Upper lobe of right lung (tissue), 1 donor: Measurements from ENCODE around the gene KLHL26. TPM values are rescaled to one million over a fixed set of nuclear protein-coding genes. Genes with fewer than 3 reads are reported as not detected.
A peak's percentile ranks its signal among the peaks of the same experiment; 100 is the strongest.

Experiments used
- ATAC-seq: fragments of 200-7000 bp; cut with Tn5 transposase; one replicate; pipeline ENCODE4 v1.9.1; 2020; ENCODE audit warnings: mild to moderate bottlenecking, moderate library complexity
- DNase-seq: peaks from one replicate; pipeline ENCODE4 v3.0.0-alpha.2; 2020
- H3K27ac ChIP-seq: fragments of 200-600 bp; one replicate; pipeline ENCODE4 v1.8.0; 2022
- H3K27me3 ChIP-seq: fragments of 200-600 bp; one replicate; pipeline ENCODE4 v1.8.0; 2022; ENCODE audit warnings: mild to moderate bottlenecking
- H3K36me3 ChIP-seq: fragments of 200-600 bp; one replicate; pipeline ENCODE4 v1.8.0; 2022
- H3K4me1 ChIP-seq: fragments of 200-600 bp; one replicate; pipeline ENCODE4 v1.8.0; 2022
- H3K4me3 ChIP-seq: fragments of 200-600 bp; one replicate; pipeline ENCODE4 v1.8.0; 2022; ENCODE audit warnings: mild to moderate bottlenecking
- H3K9me3 ChIP-seq: fragments of 200-600 bp; one replicate; pipeline ENCODE4 v1.8.0; 2022
- intact Hi-C: fragments of 100-400 bp; cut with DNase I; formaldehyde crosslinking; loops from one replicate; pipeline ENCODE4 v1.11.0; 2022
- total RNA-seq: library from RNA; stranded (reverse); fragmentation: NEBNext Ultra II Directional; extraction: Animal tissue kit (Norgen Biotek cat#: 25700); gene quantifications from one replicate; pipeline ENCODE4 v1.2.1, GENCODE V29; 2021
- TF ChIP-seq, protein P1 (sequence below): fragments of 200-600 bp; IDR thresholded peaks from one replicate; pipeline ENCODE4 v1.8.0; 2022; ENCODE audit warnings: antibody characterized with exemption
- donor health status: DM: no; HTN: yes; CAD: no; lungs with severe emphysema.

The KLHL26 gene
- total RNA-seq, 1 donor from 2014 or later: 11.8 TPM

DNA sequence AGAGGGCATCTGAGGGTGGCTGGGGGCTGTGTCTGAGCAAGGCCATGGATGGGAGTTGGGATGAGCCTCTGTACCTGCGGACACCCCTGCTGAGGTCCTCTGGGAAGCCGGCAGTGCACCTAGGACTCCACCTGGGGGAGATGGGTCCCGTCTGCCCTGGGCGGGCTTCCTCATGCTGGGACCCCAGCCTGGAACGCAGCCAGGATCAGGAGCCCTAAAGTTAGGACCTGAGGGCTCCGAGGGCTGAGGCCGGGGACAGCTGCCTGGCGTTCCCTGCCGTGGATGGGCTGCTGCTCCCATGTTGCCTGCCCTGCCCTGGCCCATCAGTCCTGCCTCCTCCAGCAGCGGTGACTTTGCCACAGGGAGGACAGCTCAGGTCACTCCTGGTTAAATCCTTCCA is 72.7 kb downstream of the KLHL26 start:
- intact Hi-C loops: no loop called here
- H3K4me3 ChIP-seq: no peak overlapping the region
- peaks cover 15% of the 10 kb centered on the region for H3K4me1 ChIP-seq
- no peaks in the 10 kb centered on the region for H3K27me3 ChIP-seq
- no peaks in the 10 kb centered on the region for H3K9me3 ChIP-seq
- ATAC-seq (peak; percentile 5), DNase-seq (no peak)
- TF ChIP-seq, protein P1, sequence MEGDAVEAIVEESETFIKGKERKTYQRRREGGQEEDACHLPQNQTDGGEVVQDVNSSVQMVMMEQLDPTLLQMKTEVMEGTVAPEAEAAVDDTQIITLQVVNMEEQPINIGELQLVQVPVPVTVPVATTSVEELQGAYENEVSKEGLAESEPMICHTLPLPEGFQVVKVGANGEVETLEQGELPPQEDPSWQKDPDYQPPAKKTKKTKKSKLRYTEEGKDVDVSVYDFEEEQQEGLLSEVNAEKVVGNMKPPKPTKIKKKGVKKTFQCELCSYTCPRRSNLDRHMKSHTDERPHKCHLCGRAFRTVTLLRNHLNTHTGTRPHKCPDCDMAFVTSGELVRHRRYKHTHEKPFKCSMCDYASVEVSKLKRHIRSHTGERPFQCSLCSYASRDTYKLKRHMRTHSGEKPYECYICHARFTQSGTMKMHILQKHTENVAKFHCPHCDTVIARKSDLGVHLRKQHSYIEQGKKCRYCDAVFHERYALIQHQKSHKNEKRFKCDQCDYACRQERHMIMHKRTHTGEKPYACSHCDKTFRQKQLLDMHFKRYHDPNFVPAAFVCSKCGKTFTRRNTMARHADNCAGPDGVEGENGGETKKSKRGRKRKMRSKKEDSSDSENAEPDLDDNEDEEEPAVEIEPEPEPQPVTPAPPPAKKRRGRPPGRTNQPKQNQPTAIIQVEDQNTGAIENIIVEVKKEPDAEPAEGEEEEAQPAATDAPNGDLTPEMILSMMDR: no peak
- no peaks in the 10 kb centered on the region for H3K36me3 ChIP-seq
- H3K27ac ChIP-seq: no peak overlapping the region

DNA sequence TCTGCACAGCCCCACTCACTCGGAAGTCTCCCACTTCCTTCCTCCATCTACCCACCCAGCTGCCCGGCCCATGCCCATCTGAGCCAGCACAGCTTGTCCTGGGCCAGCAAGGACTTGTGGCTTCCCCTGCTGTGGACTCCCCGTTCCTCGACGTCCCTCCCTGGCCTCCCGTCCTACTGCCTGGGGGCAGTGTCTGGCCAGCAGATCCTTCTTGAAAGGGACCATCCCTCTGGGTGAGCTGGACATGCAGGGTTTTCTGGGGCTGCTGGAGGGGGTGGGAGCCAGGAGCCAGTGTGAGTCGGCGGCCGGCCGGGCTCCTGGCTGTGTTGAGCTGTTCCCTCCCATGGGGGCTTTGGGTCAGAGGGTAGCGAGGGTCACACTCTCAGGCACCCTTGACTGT is 73.4 kb downstream of the KLHL26 start:
- Histone ChIP-seq H3K27me3 (no peaks in the 10 kb centered on the region), H3K4me1 (peaks cover 15% of the 10 kb centered on the region), H3K27ac (no peak overlapping the region), H3K36me3 (no peaks in the 10 kb centered on the region), H3K9me3 (no peaks in the 10 kb centered on the region), H3K4me3 (no peak overlapping the region)
- ATAC-seq (peak; percentile 25), DNase-seq (no peak)
- intact Hi-C loops: no loop called here
- TF ChIP-seq, protein P1: no peak

DNA sequence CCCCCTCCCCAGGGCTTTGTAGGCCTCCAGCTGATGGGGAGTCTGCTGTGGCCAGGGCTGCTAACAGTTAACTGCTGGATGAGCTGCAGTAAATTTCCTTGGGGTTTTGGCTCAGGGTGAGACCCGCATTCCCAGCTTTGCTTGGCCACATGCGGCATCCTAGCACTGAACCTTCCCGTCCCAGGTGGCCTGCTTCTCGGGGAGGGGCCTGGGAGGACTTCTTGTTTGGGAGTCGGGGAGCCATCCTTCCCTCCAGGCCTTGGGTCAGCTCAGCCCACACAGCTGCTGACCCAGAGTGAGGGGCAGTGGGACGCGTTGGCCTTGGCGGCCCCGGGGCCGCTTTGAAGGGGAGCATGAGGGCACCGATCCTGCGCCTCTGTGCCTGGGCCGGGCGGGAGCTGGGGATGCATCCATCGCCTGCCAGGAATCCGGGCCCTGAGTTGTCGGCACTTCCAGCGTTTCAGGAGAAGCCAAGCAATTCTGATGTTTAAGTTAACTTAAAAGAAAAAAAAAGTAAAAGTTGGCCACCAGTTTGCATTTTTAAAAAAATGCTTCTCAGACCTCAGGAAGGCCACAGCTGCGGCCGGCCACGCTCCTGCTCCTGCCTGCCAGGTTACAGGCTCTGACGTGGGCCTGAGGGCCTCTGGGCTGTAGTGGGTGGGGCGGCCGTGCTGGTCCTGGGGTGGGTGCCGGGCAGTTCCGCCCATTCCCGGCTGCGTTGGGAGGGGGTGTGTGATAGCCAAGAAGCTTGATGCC is 74.3 kb downstream of the KLHL26 start:
- H3K27ac ChIP-seq: no peak overlapping the region
- DNase-seq: no peak
- intact Hi-C loops: no loop called here
- peak; percentile 44 for ATAC-seq
- no peaks in the 10 kb centered on the region for H3K9me3 ChIP-seq
- H3K4me3 ChIP-seq: no peak overlapping the region
- H3K27me3 ChIP-seq: no peaks in the 10 kb centered on the region
- TF ChIP-seq, protein P1: no peak
- peaks cover 15% of the 10 kb centered on the region for H3K4me1 ChIP-seq
- H3K36me3 ChIP-seq: no peaks in the 10 kb centered on the region

DNA sequence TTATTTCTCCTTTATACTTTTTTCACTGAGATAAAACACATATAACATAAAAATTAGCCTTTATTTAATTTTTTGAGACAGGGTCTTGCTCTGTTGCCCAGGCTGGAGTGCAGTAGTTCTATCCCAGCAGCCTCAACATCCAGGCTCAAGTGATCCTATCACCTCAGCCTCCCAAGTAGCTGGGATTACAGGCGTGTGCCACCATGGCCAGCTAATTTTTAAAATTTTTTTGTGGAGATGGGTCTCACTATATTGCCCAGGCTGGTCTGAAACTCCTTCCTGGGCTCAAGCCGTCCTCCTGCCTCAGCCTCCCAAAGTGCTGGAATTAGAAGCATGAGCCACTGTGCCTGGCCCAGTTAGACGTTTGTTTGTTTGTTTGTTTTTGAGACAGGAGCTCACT is 75.1 kb downstream of the KLHL26 start:
- ATAC-seq (no peak), DNase-seq (no peak)
- TF ChIP-seq, protein P1: no peak
- Histone ChIP-seq H3K9me3 (no peaks in the 10 kb centered on the region), H3K4me1 (peaks cover 15% of the 10 kb centered on the region), H3K36me3 (no peaks in the 10 kb centered on the region), H3K4me3 (no peak overlapping the region), H3K27ac (no peak overlapping the region), H3K27me3 (no peaks in the 10 kb centered on the region)
- intact Hi-C loops: no loop called here

DNA sequence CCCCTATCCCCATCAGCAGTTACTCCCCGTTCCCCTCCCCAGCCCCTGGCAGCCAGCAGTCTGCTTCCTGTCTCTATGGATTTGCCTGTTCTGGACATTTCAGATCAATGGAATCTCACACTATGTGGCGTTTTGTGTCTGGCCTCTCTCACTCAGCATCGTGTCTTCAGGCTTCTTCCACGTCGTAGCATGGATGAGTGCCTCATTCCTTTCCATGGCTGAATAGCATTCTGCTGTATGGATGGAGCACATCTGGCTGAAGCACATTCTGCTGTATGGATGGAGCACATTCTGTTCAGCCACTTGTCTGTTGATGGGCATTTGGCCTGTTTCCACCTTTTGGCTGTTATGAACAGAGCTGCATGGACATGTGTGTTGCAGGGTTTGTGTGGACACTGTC is 76.2 kb downstream of the KLHL26 start:
- intact Hi-C loops: no loop called here
- no peak overlapping the region for H3K27ac ChIP-seq
- DNase-seq (no peak), ATAC-seq (no peak)
- no peaks in the 10 kb centered on the region for H3K36me3 ChIP-seq
- H3K9me3 ChIP-seq: no peaks in the 10 kb centered on the region
- TF ChIP-seq, protein P1: no peak
- no peak overlapping the region for H3K4me3 ChIP-seq
- peaks cover 15% of the 10 kb centered on the region for H3K4me1 ChIP-seq
- H3K27me3 ChIP-seq: no peaks in the 10 kb centered on the region
